HG03439 (cell line): ENCODE results near the gene OR2A2.
"Not testable (repeated sequence)": the region's sequence is repeated elsewhere in the genome, so short reads cannot be mapped to it uniquely, and the experiment has no call there.

ENCODE experiments used
- ATAC-seq: cut with Tn5 transposase; IDR thresholded peaks from one replicate; pipeline ENCODE4 v1.9.1; 2021; ENCODE audit warnings: mild to moderate bottlenecking, moderate library complexity; ENCODE audit not compliant: unreplicated experiment

Gene OR2A2

GRCh38 chr7:144109283-144109682 is at the start of gene OR2A2:
Gene OR2A2 (plus strand): TSS chr7:144109583. CDS start chr7:144109583, 0 bp downstream.
- ATAC-seq, result no peak

GRCh38 chr7:144063710-144064109 is 45.7 kb upstream of the OR2A2 start:
- no peak for ATAC-seq

GRCh38 chr7:144069511-144069910 is 39.9 kb upstream of the OR2A2 start, which contains the start of gene OR2A25:
Gene OR2A25 (plus strand): TSS chr7:144069811. CDS start chr7:144074220, 4,409 bp downstream.
- no peak for ATAC-seq

- no peak for ATAC-seq
These were observed 39.4 kb upstream of the OR2A2 start for GRCh38 chr7:144069953-144070352.

GRCh38 chr7:144074374-144074773 is 35.0 kb upstream of the OR2A2 start:
- ATAC-seq, result no peak

GRCh38 chr7:144085978-144086377 is 23.4 kb upstream of the OR2A2 start, which contains the start of gene OR2A12:
Gene OR2A12 (plus strand): TSS chr7:144086278. CDS start chr7:144095108, 8,830 bp downstream.
- ATAC-seq, result no peak

GRCh38 chr7:144086730-144087129 is 22.7 kb upstream of the OR2A2 start:
- ATAC-seq, result no peak

GRCh38 chr7:144087230-144087629 is 22.2 kb upstream of the OR2A2 start:
- ATAC-seq, result no peak

GRCh38 chr7:144090667-144091066 is 18.7 kb upstream of the OR2A2 start:
- no peak for ATAC-seq

- no peak for ATAC-seq
These were observed 10.6 kb upstream of the OR2A2 start for GRCh38 chr7:144098776-144099175.

GRCh38 chr7:144100607-144101006 is 8.8 kb upstream of the OR2A2 start:
- ATAC-seq, result no peak

GRCh38 chr7:144102041-144102440 is 7.3 kb upstream of the OR2A2 start:
- ATAC-seq, result no peak

GRCh38 chr7:144105211-144105610 is 4.2 kb upstream of the OR2A2 start:
- ATAC-seq, result no peak

GRCh38 chr7:144110272-144110671 is 889 bp downstream of the OR2A2 start:
- no peak for ATAC-seq

GRCh38 chr7:144113651-144114050 is 4.3 kb downstream of the OR2A2 start:
- no peak for ATAC-seq

- ATAC-seq, result no peak
These were observed 9.0 kb downstream of the OR2A2 start for GRCh38 chr7:144118341-144118740.

- no peak for ATAC-seq
These were observed 13.5 kb downstream of the OR2A2 start, which contains the start of gene OR2A14 for GRCh38 chr7:144122876-144123275. Gene OR2A14 (plus strand): TSS chr7:144123176. CDS start chr7:144129113, 5,937 bp downstream.

- peak; percentile 99 for ATAC-seq
These were observed 18.4 kb downstream of the OR2A2 start for GRCh38 chr7:144127714-144128334.

GRCh38 chr7:144129601-144130000 is 20.2 kb downstream of the OR2A2 start:
- not testable (repeated sequence) for ATAC-seq

GRCh38 chr7:144130730-144131129 is 21.3 kb downstream of the OR2A2 start:
- no peak for ATAC-seq

- ATAC-seq, result no peak
These were observed 22.9 kb downstream of the OR2A2 start for GRCh38 chr7:144132262-144132661.

- no peak for ATAC-seq
These were observed 23.9 kb downstream of the OR2A2 start for GRCh38 chr7:144133307-144133706.

GRCh38 chr7:144134116-144134515 is 24.7 kb downstream of the OR2A2 start:
- ATAC-seq, result no peak
